Large intestine (tissue), 1 donor: ENCODE data around the gene POMP. TPM values are rescaled to one million over a fixed set of nuclear protein-coding genes. Genes with fewer than 3 reads are reported as not detected.

ENCODE experiments used
- polyA plus RNA-seq: library from polyadenylated mRNA; unstranded; fragments of 120-200 nt; gene quantifications from one replicate; pipeline ENCODE4 v1.2.1, GENCODE V29; 2013

Gene POMP
- polyA plus RNA-seq, 1 donor = 86.7 TPM

Other genes with a start within 250 kb of the POMP start
- gene FLT1, start 164.0 kb upstream of the POMP start, polyA plus RNA-seq = 6.9 TPM
- gene SLC46A3, start 59.8 kb downstream of the POMP start, polyA plus RNA-seq = 143 TPM
- 1.9 TPM for gene MTUS2, start 161.2 kb downstream of the POMP start, polyA plus RNA-seq